Left cardiac atrium (tissue), 4 donors: ENCODE results near the gene SLC9B2. TPM values are rescaled to one million over a fixed set of nuclear protein-coding genes. Genes with fewer than 3 reads are reported as not detected.
"Not testable (repeated sequence)": the region's sequence is repeated elsewhere in the genome, so short reads cannot be mapped to it uniquely, and the experiment has no call there.

Experiments used
- ATAC-seq, 2 donors: fragments of 200-7000 bp; cut with Tn5 transposase; one replicate each; pipeline ENCODE4 v1.9.1; 2020; ENCODE audit warnings: mild to moderate bottlenecking in 2 of 2, moderate library complexity in 2 of 2
- DNase-seq: peaks from one replicate; pipeline ENCODE4 v3.0.0-alpha.2; 2020
- intact Hi-C, 2 donors: fragments of 100-400 bp; cut with DNase I; formaldehyde crosslinking; loops; one replicate each; pipeline versions ENCODE4 v1.14.1 to v1.15.1; 2022 to 2023
- total RNA-seq, 2 donors: library from RNA; stranded (reverse); fragmentation: NEBNext Ultra II Directional; extraction: Animal tissue kit (Norgen Biotek cat#: 25700); gene quantifications; one replicate each; pipeline ENCODE4 v1.2.1, GENCODE V29; 2021
- donor health status: DM: no; HTN: yes; CAD: no.
- donor health status: DM: no; HTN: yes; CAD: no; lungs with severe emphysema.
- donor health status: DM: yes; HTN: yes; CAD: no.
- donor health status: Dilated cardiomyopathy.

The SLC9B2 gene
- total RNA-seq, 2 donors from 2014 or later, result 4.9 to 11.5 TPM

DNA sequence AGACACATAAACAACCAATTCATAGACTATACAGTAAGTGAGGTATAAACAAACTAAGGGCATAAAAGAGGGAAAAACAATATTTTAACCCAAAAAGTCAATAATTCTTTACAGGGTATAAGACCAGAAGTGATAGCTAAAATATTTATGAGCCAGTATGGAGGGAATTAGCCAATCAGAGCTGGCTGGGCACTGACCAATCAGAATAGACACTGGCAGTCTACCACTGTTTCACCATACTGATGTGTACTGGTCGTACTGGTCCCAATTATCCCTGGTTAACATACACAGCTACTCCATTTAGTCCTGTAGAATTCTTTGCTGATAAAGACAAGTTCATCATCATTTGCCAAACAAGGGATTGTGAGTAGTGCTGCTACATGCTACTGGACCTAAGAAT lies 47.3 kb downstream of the SLC9B2 start:
- intact Hi-C loops, result no loop called here
- ATAC-seq (no peak), DNase-seq (no peak)

- ATAC-seq, result no peak
Measured at GRCh38 chr4:103026868-103027267, 49.7 kb downstream of the SLC9B2 start.

DNA sequence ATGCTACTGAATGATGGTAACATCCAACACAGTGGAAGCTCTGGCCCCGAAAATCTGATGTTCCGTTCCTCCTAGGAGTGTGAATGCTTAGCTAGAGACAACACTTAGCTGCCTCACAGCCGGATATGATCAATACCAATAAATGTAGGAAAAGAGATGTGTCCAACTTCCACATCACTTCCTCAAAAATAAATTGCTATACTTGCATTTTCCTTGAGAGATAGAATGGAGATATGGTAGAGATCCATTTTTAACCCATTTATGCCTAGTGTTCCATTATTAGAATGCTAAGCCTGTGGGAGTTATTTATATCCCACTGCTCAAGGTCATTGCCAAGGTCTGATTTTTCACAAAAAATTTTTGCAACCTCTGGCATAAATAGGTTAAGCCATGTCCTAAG lies 51.6 kb downstream of the SLC9B2 start:
- no peak for DNase-seq
- intact Hi-C loops, result no loop called here
- ATAC-seq, result no peak

More at GRCh38 chr4:103026868-103027267, 49.7 kb downstream of the SLC9B2 start:
- no peak for DNase-seq
- intact Hi-C loops, result no loop called here

DNA sequence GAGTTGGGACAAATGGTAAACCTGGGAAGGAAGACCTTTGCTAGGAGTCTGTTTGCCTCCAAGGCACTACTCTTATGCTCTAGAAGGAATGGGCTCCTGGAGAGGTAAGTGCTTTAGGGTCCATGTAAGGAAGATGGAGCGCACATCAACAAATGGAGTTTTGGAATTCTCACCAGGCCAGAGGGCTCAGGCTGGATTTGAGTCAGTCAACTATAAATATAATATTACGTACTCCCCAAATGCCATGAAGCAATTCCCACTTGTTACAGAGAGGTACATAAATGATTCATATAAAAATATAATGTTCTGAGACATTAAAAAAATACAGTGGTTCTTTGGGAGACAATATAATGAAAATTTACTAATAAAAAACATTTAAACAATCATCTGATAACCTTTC lies 55.4 kb downstream of the SLC9B2 start:
- intact Hi-C loops, result no loop called here
- DNase-seq (no peak), ATAC-seq (no peak)

- intact Hi-C loops, result no loop called here
- DNase-seq (peak; percentile 97), ATAC-seq (peak; percentile 99)
Measured at GRCh38 chr4:103019308-103020124, 57.0 kb downstream of the SLC9B2 start, which contains the start of gene SLC9B1. Gene SLC9B1 (minus strand): TSS chr4:103019705. CDS start chr4:102991711, 27,994 bp downstream.

GRCh38 chr4:103018391-103019307 lies 57.9 kb downstream of the SLC9B2 start:
- ATAC-seq (peak; percentile 25 to 41), DNase-seq (no peak)
- intact Hi-C loops, result no loop called here

- no peak for DNase-seq
- ATAC-seq, result no peak
- intact Hi-C loops, result loop anchor here in 1 of 2 donors (5.0 kb wide), 1 partner anchor 390 kb away; no protein-coding TSS in a partner anchor
Measured at GRCh38 chr4:103012551-103012950, 64.0 kb downstream of the SLC9B2 start.

DNA sequence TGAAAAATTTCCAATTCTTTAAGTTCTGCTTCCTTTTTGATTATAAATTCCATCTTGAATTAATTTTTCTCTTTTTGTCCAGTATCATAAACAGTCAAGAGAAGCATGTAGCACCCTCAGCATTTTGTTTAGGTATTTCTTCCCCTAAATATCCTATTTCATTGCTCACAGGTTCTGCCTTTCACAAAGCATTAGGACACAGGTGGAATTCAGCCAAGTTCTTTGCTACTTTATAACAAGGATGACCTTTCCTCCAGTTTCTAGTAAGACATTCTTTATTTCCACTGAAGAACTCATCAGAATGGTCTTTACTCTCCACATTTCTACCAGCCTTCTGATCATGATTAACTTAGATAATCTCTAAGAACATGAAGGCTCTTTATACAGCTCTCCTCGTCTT lies 64.5 kb downstream of the SLC9B2 start:
- peak; percentile 29 to 55 for ATAC-seq
- no peak for DNase-seq
- intact Hi-C loops, result loop anchor here in 1 of 2 donors (5.0 kb wide), 1 partner anchor 390 kb away; no protein-coding TSS in a partner anchor

DNA sequence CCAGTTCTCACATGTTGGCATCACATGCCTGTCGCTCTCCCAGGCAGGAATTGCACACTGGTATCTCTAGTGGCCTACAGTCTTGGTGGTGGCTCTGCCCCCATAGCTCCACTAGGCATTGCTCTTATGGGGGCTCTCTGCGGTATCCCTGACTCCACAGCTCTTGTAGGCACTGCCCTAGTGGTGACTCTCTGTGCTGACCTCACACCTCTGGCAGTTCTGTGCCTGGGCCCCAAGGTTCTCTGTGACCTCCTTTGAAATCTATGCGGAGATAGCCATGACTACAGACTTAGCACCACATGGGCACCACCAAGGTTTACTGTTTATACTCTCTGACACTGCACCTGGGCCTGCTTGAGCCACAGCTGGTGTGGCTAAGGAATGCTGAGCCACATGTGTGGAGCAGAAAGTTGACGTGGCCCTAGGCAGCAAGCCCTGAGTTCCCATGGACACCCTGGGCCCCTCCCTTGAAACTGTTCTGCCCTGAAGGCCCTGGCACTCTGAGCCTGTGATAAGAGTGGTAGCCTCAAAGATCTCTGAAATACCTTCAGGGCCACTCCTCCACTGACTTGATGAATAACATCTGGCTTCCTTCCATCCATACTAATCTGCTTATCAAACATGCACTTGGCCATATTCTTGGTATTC lies 65.1 kb downstream of the SLC9B2 start:
- intact Hi-C loops, result loop anchor here in 1 of 2 donors (5.0 kb wide), 1 partner anchor 389 kb away; no protein-coding TSS in a partner anchor
- DNase-seq, result no peak
- ATAC-seq, result peak; percentile 56 to 92

DNA sequence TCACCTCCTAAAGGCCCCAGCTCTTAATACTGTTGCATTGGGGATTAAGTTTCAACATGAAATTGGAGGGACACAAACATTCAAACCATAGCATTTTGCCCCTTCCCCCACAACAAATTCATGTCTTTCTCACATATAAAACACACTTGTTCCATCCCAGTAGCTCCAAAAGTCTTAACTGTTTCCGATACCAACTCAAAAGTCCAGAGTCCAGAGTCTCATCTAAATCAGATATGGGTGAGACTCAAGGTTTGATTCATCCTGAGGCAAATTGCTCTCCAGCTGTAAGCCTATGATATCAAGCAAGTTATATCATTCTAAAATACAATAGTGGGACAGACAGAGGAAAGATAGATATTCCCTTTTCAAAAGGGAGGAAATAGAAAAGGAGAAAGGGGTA lies 65.8 kb downstream of the SLC9B2 start:
- DNase-seq, result no peak
- intact Hi-C loops, result loop anchor here in 1 of 2 donors (5.0 kb wide), 1 partner anchor 389 kb away; no protein-coding TSS in a partner anchor
- ATAC-seq, result no peak

- intact Hi-C loops, result loop anchor here (2.0 to 10.0 kb wide), 3 partner anchors 386 to 564 kb away; no protein-coding TSS in a partner anchor
- ATAC-seq (peak; percentile 66 to 74), DNase-seq (no peak)
Measured at GRCh38 chr4:103008875-103009729, 67.5 kb downstream of the SLC9B2 start.

DNA sequence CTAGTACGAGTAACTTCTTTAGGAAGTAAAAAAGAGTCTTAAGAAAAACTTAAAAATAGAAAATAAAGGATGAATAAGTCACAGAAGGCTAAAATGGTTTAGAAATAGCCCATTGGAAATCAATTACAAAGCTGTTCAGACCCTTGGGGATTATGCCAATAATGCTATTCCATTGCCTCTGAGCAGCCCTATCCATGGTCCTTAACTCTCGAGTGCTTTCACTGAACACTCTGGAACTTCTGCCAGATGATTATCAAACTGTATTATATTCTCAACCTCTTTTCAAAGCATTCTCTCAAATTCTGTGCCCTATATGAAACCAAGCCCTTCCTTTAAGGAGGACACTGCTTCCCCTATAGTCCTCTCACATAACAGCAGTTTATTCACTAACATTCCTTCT lies 74.0 kb downstream of the SLC9B2 start:
- intact Hi-C loops, result loop anchor here in 1 of 2 donors (10.0 kb wide), 1 partner anchor 558 kb away; no protein-coding TSS in a partner anchor
- no peak for DNase-seq
- no peak for ATAC-seq

DNA sequence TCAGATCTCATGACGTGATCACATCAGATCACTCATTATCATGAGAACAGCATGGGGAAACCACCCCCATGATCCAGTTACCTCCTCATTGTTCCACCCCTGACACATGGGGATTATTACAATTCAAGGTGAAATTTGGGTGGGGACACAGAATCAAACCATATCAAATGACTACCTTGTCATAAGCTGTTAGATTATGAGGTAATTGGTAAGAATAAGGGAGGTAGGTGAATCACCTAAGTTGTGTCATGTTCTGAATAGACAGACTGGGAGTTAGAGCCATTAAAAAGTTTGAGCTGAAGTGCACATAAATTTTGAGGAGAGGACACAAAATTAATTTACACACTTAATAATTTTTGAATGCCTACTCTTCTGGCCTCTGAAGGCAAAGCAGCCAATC lies 81.8 kb downstream of the SLC9B2 start:
- no peak for DNase-seq
- intact Hi-C loops, result no loop called here
- no peak for ATAC-seq

GRCh38 chr4:102993985-102994384 lies 82.6 kb downstream of the SLC9B2 start:
- DNase-seq, ATAC-seq, intact Hi-C loops: not testable (repeated sequence)

DNA sequence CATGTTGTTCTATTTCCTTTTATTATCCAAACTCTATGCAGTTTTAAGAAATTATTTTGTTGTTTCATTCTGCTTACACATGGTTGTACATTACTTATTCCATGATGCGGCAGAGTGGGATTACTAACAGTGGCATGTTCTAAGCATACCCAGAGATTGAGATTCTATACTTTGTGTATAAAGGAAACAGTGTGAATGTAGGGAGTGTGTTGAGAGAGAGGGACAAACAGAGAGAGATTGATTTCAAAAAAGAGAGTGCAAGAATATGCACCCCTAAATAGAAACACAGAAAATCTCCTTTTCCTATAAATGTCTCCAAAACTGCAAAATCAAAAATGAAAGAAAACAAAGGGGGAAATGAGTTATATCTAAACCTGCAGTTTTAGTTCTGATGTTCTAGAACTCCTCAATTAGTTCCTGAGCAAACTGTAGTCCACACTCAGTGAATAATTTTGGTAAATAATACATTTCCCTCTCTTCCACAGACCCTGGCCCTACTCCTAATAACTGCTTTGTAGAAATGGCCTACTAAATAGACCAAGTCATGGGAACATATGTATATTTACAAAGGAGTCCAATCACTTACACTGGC lies 88.0 kb downstream of the SLC9B2 start:
- no peak for DNase-seq
- intact Hi-C loops, result no loop called here
- no peak for ATAC-seq

- ATAC-seq (no peak), DNase-seq (no peak)
- intact Hi-C loops, result no loop called here
Measured at GRCh38 chr4:102981005-102981404, 95.6 kb downstream of the SLC9B2 start.
